H1 (cell line): ENCODE measurements around the gene KCNH8.

ENCODE experiments used
- GABPA ChIP-seq: IDR thresholded peaks from 2 replicates; pipeline ENCODE4 v1.6.1; 2011; ENCODE audit warnings: mild to moderate bottlenecking, low read length, moderate library complexity, borderline replicate concordance; ENCODE audit not compliant: insufficient read depth
- POLR2A ChIP-seq, 2 experiments: IDR thresholded peaks; 1 replicate in 1 of 2; 2 replicates in 1 of 2; pipeline ENCODE4 v1.6.1; 2011; ENCODE audit warnings: low read depth in 2 of 2, low read length in 2 of 2, mild to moderate bottlenecking in 2 of 2; ENCODE audit errors: control extremely low read depth in 1 of 2

GRCh38 chr3:19541284-19541683 is 393.0 kb downstream of the KCNH8 start:
- TF ChIP-seq GABPA: no peak
- TF ChIP-seq POLR2A (IDR thresholded peaks at IDR 0.05; ENCODE audit: control extremely low read depth in 1 of 2, low read depth in 2 of 2, low read length in 2 of 2): no peak
